WTC11 (cell line): ENCODE results near the gene PRDM5. TPM values are rescaled to one million over a fixed set of nuclear protein-coding genes. Genes with fewer than 3 reads are reported as not detected.

Experiments used
- ATAC-seq: fragments of 200-7000 bp; cut with Tn5 transposase; 2 replicates; pipeline ENCODE4 v1.10.0; 2021; ENCODE audit warnings: mild to moderate bottlenecking, moderate library complexity
- CTCF ChIA-PET: fragments of 300-600 bp; sonication (Branson Sonifier 250); formaldehyde crosslinking; loops from one replicate; lab custom pipeline; 2021; ENCODE audit warnings: antibody characterized with exemption; lab: Charles Lee
- POLR2A ChIA-PET: fragments of 350-600 bp; sonication (Branson Sonifier 250); formaldehyde crosslinking; loops from one replicate; lab custom pipeline; 2021; ENCODE audit warnings: antibody characterized with exemption; lab: Charles Lee
- DNase-seq: peaks from one replicate; pipeline ENCODE4 v3.0.0; 2021; ENCODE audit warnings: low spot score
- H3K27ac Mint-ChIP-seq: 2 replicates; pipeline ENCODE4 v1.8.0; 2021; ENCODE audit warnings: mixed read lengths
- H3K27me3 Mint-ChIP-seq: 2 replicates; pipeline ENCODE4 v1.8.0; 2021; ENCODE audit warnings: low read depth, mild to moderate bottlenecking, moderate library complexity, mixed read lengths
- H3K36me3 Mint-ChIP-seq: 2 replicates; pipeline ENCODE4 v1.8.0; 2021; ENCODE audit warnings: mixed read lengths
- H3K4me1 Mint-ChIP-seq: 2 replicates; pipeline ENCODE4 v1.8.0; 2022; ENCODE audit warnings: mixed read lengths
- H3K4me3 Mint-ChIP-seq: 2 replicates; pipeline ENCODE4 v1.8.0; 2021; ENCODE audit warnings: mild to moderate bottlenecking, moderate library complexity, mixed read lengths
- H3K9me3 Mint-ChIP-seq: 2 replicates; pipeline ENCODE4 v1.8.0; 2021; ENCODE audit warnings: mixed read lengths
- ATF1 ChIP-seq: sonication (generic); formaldehyde crosslinking; IDR thresholded peaks from 2 replicates; pipeline ENCODE4 v1.8.1; 2023; ENCODE audit warnings: mild to moderate bottlenecking, moderate library complexity, missing genetic modification reagents
- CTCF ChIP-seq: fragments of 200-600 bp; IDR thresholded peaks from 2 replicates; pipeline ENCODE4 v1.8.0; 2022; ENCODE audit warnings: antibody characterized with exemption
- E2F4 ChIP-seq: sonication (generic); formaldehyde crosslinking; IDR thresholded peaks from 2 replicates; pipeline ENCODE4 v1.8.1; 2022; ENCODE audit warnings: low read depth, mild to moderate bottlenecking, moderate library complexity, missing genetic modification reagents, borderline replicate concordance
- ELF4 ChIP-seq: sonication (generic); formaldehyde crosslinking; IDR thresholded peaks from 2 replicates; pipeline ENCODE4 v1.8.1; 2022; ENCODE audit warnings: low read depth, mild to moderate bottlenecking, moderate library complexity, missing genetic modification reagents
- ETV6 ChIP-seq: sonication (generic); formaldehyde crosslinking; IDR thresholded peaks from 2 replicates; pipeline ENCODE4 v1.8.1; 2022; ENCODE audit warnings: mild to moderate bottlenecking, missing genetic modification reagents
- GTF2I ChIP-seq: fragments of 250-450 bp; sonication (Bioruptor Pico); conservative IDR thresholded peaks from 2 replicates; pipeline ENCODE4 v1.4.0; 2021; ENCODE audit warnings: mild to moderate bottlenecking
- MYBL2 ChIP-seq: sonication (generic); formaldehyde crosslinking; IDR thresholded peaks from 2 replicates; pipeline ENCODE4 v1.8.1; 2023; ENCODE audit warnings: mild to moderate bottlenecking, moderate library complexity, missing genetic modification reagents
- PREB ChIP-seq: sonication (generic); formaldehyde crosslinking; IDR thresholded peaks from 2 replicates; pipeline ENCODE4 v1.8.1; 2022; ENCODE audit warnings: mild to moderate bottlenecking, missing genetic modification reagents, moderate library complexity, borderline replicate concordance
- RORB ChIP-seq: fragments of 250-450 bp; sonication (Bioruptor Pico); IDR thresholded peaks from 2 replicates; pipeline ENCODE4 v1.9.0; 2021; ENCODE audit warnings: mild to moderate bottlenecking
- SMAD4 ChIP-seq: sonication (generic); formaldehyde crosslinking; IDR thresholded peaks from 2 replicates; pipeline ENCODE4 v1.8.0; 2022; ENCODE audit warnings: mild to moderate bottlenecking, missing genetic modification reagents
- USF1 ChIP-seq: sonication (generic); formaldehyde crosslinking; IDR thresholded peaks from 2 replicates; pipeline ENCODE4 v1.8.0; 2022; ENCODE audit warnings: mild to moderate bottlenecking, missing genetic modification reagents
- USF2 ChIP-seq: sonication (generic); formaldehyde crosslinking; IDR thresholded peaks from 2 replicates; pipeline ENCODE4 v1.8.1; 2023; ENCODE audit warnings: mild to moderate bottlenecking, missing genetic modification reagents, moderate library complexity
- ZMAT4 ChIP-seq: fragments of 250-450 bp; sonication (Bioruptor Pico); IDR thresholded peaks from 2 replicates; pipeline ENCODE4 v1.9.0; 2021; ENCODE audit warnings: mild to moderate bottlenecking
- ZNF121 ChIP-seq: sonication (generic); formaldehyde crosslinking; IDR thresholded peaks from 2 replicates; pipeline ENCODE4 v1.8.0; 2023; ENCODE audit warnings: missing genetic modification reagents
- ZNF396 ChIP-seq: fragments of 250-450 bp; sonication (Bioruptor Pico); IDR thresholded peaks from 2 replicates; pipeline ENCODE4 v1.8.0; 2021; ENCODE audit warnings: mild to moderate bottlenecking, moderate library complexity, borderline replicate concordance
- ZNF512 ChIP-seq: sonication (generic); formaldehyde crosslinking; IDR thresholded peaks from 2 replicates; pipeline ENCODE4 v1.8.1; 2022; ENCODE audit warnings: missing genetic modification reagents, borderline replicate concordance
- ZNF671 ChIP-seq: fragments of 250-450 bp; sonication (Bioruptor Pico); IDR thresholded peaks from 2 replicates; pipeline ENCODE4 v1.8.0; 2021; ENCODE audit warnings: mild to moderate bottlenecking
- total RNA-seq: library from RNA; stranded (reverse); gene quantifications from 3 replicates; pipeline ENCODE4 v1.2.3, GENCODE V29; 2021

PRDM5 gene
- total RNA-seq, 1 experiment from 2014 or later: 47.0 TPM

- TF ChIP-seq E2F4 (CRISPR knock-in tag): no peak
- no peak for TF ChIP-seq ELF4 (CRISPR knock-in tag)
- TF ChIP-seq ZNF121 (CRISPR knock-in tag): no peak
- no peak for TF ChIP-seq MYBL2
- no peak for TF ChIP-seq ETV6 (CRISPR knock-in tag)
These were observed 78.0 kb downstream of the PRDM5 start (continued) for GRCh38 chr4:120844528-120844921.

GRCh38 chr4:120843849-120844527, 78.5 kb downstream of the PRDM5 start:
- H3K4me3 Mint-ChIP-seq: no peak overlapping the region
- H3K9me3 Mint-ChIP-seq: no peaks in the 10 kb centered on the region
- no peaks in the 10 kb centered on the region for H3K27me3 Mint-ChIP-seq
- ATAC-seq (peak; percentile 95), DNase-seq (peak; percentile 60)
- CTCF ChIA-PET: interaction anchor here (0.5 to 2.3 kb wide), 15 partner anchors 9 to 578 kb away, joined by 3 to 14 read pairs (median 5); partner anchors contain the start of gene PRDM5
- POLR2A ChIA-PET: no interaction called here
- H3K4me1 Mint-ChIP-seq: peaks cover 8% of the 10 kb centered on the region
- TF ChIP-seq ATF1 (CRISPR knock-in tag) (no peak), ZNF396 (no peak), USF1 (CRISPR knock-in tag) (no peak), RORB (CRISPR knock-in tag) (no peak), ZNF512 (CRISPR knock-in tag) (no peak), CTCF (peak; percentile 30; the same call in 1 of the 2 replicates), USF2 (no peak), ZNF671 (CRISPR knock-in tag) (no peak)
- 0 out of 2 replicates have a peak, but pooled peaks cover 4% of the 10 kb centered on the region for H3K36me3 Mint-ChIP-seq
- H3K27ac Mint-ChIP-seq: no peak overlapping the region

GRCh38 chr4:120842031-120842430, 80.5 kb downstream of the PRDM5 start:
- H3K4me3 Mint-ChIP-seq: no peak overlapping the region
- no peak for TF ChIP-seq ZNF396
- TF ChIP-seq GTF2I (CRISPR knock-in tag): no peak
- TF ChIP-seq SMAD4: no peak
- TF ChIP-seq ZMAT4 (CRISPR knock-in tag): no peak
- no peak for TF ChIP-seq E2F4 (CRISPR knock-in tag)
- no peak for TF ChIP-seq PREB (CRISPR knock-in tag)
- DNase-seq (no peak), ATAC-seq (no peak)
- H3K27ac Mint-ChIP-seq: no peak overlapping the region
- ChIA-PET CTCF (no interaction called here), POLR2A (no interaction called here)
- peaks cover 6% of the 10 kb centered on the region for H3K36me3 Mint-ChIP-seq
- no peaks in the 10 kb centered on the region for H3K27me3 Mint-ChIP-seq
- H3K9me3 Mint-ChIP-seq: no peaks in the 10 kb centered on the region
- peaks cover 8% of the 10 kb centered on the region for H3K4me1 Mint-ChIP-seq
